Astrocyte of the spinal cord (primary cell): ENCODE results near the gene IQSEC3.
"Not testable (repeated sequence)": the region's sequence is repeated elsewhere in the genome, so short reads cannot be mapped to it uniquely, and the experiment has no call there.

Experiments used
- DNase-seq: peaks from one replicate; pipeline ENCODE4 v3.0.0; 2011; ENCODE audit warnings: low read depth, low spot score
- H3K4me3 ChIP-seq: 2 replicates; pipeline ENCODE4 v1.5.1; 2011; ENCODE audit warnings: low read depth, mild to moderate bottlenecking, low read length, moderate library complexity
- in situ Hi-C: cut with HindIII; loops from 2 replicates; pipeline ENCODE4 v1.10.0; 2017; ENCODE audit warnings: low sequenced_read_pairs
- TF ChIP-seq, protein P1 (sequence below): IDR thresholded peaks from 2 replicates; pipeline ENCODE4 v1.5.1; 2012; ENCODE audit warnings: low read depth, mild to moderate bottlenecking, low read length, inconsistent platforms

The IQSEC3 gene

DNA sequence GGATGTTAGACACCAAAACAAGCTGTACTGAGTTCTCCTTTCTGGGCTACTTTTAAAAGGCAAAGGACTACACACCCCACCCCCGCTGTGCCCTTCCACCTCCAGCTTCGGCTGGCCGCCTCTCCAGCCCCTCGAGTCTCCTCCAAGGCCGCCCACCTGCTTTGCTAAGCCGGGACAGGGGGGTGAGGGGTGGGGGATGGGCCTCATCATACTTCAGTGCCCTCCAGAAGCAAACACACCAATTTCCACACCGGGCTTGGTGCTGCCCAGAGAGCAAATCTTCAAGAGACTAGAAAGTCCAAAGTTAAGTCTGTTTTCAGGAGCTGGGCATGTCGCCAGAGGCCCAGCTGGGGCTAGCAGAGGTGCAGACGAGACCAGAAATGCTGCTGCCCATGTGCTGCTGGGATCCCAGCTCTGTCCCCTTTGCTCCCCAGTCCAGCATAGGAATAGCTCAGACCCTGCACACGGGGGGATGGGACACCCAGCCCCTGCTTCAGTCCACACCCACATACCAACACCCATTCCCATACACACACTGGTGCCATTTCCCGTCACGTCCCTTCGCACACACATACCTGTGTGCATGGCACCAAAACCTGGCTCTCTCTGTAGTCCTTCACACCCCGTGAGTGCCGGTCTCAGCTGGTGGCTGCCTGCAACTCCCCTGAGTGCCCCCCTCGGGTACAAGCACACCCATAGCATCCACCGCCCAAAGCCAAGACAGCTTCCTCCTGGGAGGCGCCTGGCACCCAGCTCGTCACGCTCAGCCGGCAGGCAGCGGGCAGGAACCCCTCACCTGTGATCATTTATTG, 146.4 kb downstream of the IQSEC3 start:
- no peak overlapping the region for H3K4me3 ChIP-seq
- no peak for DNase-seq
- in situ Hi-C loops = no loop called here
- TF ChIP-seq, protein P1, sequence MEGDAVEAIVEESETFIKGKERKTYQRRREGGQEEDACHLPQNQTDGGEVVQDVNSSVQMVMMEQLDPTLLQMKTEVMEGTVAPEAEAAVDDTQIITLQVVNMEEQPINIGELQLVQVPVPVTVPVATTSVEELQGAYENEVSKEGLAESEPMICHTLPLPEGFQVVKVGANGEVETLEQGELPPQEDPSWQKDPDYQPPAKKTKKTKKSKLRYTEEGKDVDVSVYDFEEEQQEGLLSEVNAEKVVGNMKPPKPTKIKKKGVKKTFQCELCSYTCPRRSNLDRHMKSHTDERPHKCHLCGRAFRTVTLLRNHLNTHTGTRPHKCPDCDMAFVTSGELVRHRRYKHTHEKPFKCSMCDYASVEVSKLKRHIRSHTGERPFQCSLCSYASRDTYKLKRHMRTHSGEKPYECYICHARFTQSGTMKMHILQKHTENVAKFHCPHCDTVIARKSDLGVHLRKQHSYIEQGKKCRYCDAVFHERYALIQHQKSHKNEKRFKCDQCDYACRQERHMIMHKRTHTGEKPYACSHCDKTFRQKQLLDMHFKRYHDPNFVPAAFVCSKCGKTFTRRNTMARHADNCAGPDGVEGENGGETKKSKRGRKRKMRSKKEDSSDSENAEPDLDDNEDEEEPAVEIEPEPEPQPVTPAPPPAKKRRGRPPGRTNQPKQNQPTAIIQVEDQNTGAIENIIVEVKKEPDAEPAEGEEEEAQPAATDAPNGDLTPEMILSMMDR = no peak

DNA sequence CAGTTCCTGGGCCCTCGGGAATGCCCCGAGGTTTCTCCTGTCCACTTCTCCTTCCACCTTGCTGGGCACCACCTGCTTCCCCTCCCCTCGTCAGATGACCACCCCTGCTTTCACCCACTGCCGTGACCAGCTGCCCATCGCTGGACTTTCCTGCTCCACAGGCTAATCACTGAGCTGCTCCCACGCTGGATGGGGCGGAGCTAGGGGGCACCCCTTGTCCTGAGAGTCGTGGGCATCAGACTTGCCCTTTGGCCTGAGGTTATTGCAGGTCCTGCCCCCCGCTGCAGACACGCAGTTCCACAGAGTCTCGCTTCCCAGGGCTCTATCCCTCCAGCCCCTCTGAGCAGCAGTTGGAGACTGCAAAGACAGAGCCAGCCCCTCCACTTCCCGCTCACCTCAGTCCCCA, 147.0 kb downstream of the IQSEC3 start:
- DNase-seq = no peak
- in situ Hi-C loops = no loop called here
- no peak overlapping the region for H3K4me3 ChIP-seq
- TF ChIP-seq, protein P1 = no peak

DNA sequence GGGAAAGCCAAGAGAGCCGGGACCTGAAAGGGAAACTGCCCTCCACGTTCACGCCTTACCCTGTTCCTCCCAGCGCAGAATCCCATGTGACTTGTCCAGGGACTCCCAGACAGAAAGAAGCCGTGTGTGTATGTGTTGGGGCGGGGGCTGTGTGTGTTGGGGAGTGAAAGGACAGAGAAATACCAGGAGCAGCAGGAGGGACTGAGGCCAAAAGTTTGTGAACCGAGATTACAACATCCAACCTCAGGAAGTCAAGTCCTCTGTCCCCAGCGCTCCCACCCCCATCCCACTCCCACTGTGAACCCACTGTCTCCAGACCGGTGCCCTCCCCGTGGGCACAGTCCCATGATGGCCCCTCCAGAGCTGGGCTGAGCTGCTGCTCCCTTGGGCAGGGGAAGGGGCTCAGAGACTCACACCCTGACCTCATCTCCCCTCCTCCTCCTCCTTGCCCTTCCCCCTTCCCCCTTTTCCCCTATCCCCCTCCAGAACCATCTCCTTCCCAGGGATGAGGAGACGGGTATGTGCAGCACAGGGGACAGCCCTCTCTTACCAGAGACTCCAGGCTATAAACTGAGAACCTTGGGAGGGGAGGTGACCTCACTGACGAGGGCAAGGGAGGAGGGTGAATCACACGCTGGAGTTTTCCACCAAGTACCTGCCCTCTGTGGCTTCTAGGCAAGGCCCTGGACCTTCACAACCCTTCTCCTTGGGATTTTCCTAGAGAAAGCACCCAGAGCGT, 147.6 kb downstream of the IQSEC3 start, which contains the start of gene SLC6A12:
Gene SLC6A12, minus strand, starts transcription at position 155 of the 739 bp plus-strand sequence. CDS start 4,171 bp downstream, outside the sequence.
- H3K4me3 ChIP-seq = no peak within 1 kb of the TSS
- TF ChIP-seq, protein P1 = no peak
- DNase-seq = no peak
- in situ Hi-C loops = no loop called here

DNA sequence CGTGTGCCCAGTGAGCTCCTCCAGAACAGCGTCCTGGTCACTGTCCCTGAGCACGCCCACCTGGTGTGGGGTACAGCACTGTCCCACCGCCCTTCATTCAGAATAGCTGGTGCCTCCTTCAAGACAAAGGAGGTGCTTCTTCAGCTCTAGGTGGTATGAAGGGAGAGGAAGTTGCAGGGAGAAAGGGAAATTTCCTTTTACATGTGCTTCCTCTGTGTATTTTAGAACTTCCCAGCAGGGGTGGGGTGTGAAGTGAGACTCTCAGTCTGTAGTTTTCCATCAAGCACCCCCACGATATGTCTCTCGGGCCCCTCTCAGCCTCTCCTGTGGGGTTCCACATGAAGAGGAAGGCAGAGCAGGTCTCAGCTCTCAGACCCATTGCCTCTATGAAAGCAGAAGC, 148.5 kb downstream of the IQSEC3 start:
- in situ Hi-C loops = no loop called here
- no peak for DNase-seq
- no peak overlapping the region for H3K4me3 ChIP-seq
- TF ChIP-seq, protein P1 = no peak

DNA sequence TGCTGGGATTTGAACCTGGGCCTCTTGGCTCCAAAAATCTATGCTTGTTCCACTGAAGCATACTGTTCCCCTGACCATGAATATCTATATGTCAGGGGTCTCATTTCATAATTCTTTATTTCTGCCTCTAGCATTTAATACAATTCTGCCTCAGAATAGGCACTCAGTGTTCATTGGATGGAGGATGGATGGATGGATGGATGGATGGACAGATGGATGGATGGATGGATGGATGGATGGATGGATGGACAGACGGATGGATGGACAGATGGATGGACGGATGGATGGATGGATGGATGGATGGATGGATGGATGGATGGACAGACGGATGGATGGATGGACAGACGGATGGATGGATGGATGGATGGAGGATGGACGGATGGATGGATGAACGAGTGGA, 150.5 kb downstream of the IQSEC3 start:
- DNase-seq, in situ Hi-C loops, H3K4me3 ChIP-seq: not testable (repeated sequence)

DNA sequence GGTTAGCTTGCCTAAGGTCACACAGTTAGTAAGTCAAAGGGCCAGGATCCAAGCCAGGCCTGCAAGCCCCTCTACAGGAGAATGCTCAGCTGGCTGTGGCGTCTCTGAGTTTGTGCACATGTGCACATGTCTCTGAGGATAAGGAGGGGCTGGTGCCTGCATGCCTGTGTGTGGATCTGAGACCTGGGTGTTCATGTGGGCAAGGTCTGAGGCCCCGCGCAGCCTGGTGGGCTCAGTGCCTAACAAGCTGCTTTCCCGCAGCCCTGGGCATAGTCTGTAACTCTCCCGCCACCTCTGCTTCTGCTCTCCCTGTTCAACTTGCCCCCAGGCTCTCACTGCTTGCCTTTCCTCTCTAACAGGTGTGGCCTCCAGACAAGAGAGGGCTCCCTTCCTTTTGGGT, 151.7 kb downstream of the IQSEC3 start:
- no peak for DNase-seq
- TF ChIP-seq, protein P1 = no peak
- in situ Hi-C loops = no loop called here
- no peak overlapping the region for H3K4me3 ChIP-seq
